ENCODE data around the gene PODN. TPM values are rescaled to one million over a fixed set of nuclear protein-coding genes. Genes with fewer than 3 reads are reported as not detected.

The PODN gene
- total RNA-seq, 3 donors from 2014 or later (not counting 1 experiment from before 2014, with no cell fraction given), result 8.8 to 13.2 (median 11.2) TPM

DNA sequence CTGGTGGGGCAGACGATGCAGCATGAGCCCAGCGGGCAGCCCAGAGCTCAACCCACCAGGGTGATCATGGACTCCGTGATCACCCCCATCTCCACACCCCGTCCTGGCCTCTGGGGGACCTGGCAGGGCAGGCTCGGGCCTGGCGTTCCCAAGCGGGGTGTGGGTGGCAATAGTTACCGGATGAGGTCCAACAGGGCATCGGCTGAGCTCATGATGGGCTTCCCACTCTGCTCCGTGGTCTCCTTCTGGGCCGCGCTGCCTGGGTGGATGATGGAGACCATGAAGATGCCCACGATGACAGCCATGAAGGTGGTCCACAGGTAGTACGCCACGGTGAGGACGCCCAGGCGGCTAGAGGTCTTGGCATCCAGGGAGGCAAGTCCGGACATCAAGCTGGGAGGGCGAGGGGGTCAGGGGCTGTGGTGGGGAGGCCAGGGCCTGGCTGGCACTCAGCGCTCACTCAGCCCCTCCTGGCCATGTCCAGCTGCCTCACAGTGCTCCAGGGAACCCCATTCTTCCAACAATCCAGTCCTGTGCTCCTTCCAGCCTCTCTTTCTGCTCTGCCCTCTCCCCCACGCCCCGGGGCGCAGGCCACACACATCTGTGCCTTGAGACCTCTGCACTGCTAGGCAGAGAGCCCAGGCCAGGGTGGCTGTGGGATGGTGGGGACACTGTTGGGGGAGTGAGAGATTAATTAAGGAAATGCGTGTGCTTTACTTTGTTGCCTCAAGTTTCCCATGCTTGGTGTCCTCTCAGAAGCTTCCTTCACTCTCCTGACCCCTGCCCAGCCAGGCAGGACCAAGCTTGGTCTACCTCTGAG, 52.8 kb downstream of the PODN start:
- Histone ChIP-seq H3K4me3 (ENCODE audit: low read length) (no peak overlapping the region), H3K27ac (ENCODE audit: low read length) (no peak overlapping the region), H3K36me3 (ENCODE audit: control insufficient read depth, insufficient read depth, low read length) (no peaks in the 10 kb centered on the region), H3K9me3 (ENCODE audit: control insufficient read depth, insufficient read depth, low read length) (no peaks in the 10 kb centered on the region), H3K4me1 (ENCODE audit: control insufficient read depth, insufficient read depth, low read length) (peaks cover 15% of the 10 kb centered on the region), H3K27me3 (ENCODE audit: control insufficient read depth, insufficient read depth, low read length) (no peaks in the 10 kb centered on the region)
- Mint-ChIP-seq H3K27ac (no peak overlapping the region), H3K27me3 (ENCODE audit: low read depth in 2 of 2) (no peaks in the 10 kb centered on the region), H3K4me1 (peaks cover 0 to 20% of the 10 kb centered on the region in 2 donors), H3K9me3 (no peaks in the 10 kb centered on the region), H3K36me3 (no peaks in the 10 kb centered on the region), H3K4me3 (no peak overlapping the region)
- intact Hi-C loops (cut with micrococcal nuclease), result no loop called here
- 88% methylated on average over 24 of the region's 24 CpGs for WGBS (ENCODE audit: insufficient coverage)
- DNase-seq (no peak), ATAC-seq (no peak)
- TF ChIP-seq, protein P1, sequence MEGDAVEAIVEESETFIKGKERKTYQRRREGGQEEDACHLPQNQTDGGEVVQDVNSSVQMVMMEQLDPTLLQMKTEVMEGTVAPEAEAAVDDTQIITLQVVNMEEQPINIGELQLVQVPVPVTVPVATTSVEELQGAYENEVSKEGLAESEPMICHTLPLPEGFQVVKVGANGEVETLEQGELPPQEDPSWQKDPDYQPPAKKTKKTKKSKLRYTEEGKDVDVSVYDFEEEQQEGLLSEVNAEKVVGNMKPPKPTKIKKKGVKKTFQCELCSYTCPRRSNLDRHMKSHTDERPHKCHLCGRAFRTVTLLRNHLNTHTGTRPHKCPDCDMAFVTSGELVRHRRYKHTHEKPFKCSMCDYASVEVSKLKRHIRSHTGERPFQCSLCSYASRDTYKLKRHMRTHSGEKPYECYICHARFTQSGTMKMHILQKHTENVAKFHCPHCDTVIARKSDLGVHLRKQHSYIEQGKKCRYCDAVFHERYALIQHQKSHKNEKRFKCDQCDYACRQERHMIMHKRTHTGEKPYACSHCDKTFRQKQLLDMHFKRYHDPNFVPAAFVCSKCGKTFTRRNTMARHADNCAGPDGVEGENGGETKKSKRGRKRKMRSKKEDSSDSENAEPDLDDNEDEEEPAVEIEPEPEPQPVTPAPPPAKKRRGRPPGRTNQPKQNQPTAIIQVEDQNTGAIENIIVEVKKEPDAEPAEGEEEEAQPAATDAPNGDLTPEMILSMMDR (IDR thresholded peaks at IDR 0.05), result no peak

DNA sequence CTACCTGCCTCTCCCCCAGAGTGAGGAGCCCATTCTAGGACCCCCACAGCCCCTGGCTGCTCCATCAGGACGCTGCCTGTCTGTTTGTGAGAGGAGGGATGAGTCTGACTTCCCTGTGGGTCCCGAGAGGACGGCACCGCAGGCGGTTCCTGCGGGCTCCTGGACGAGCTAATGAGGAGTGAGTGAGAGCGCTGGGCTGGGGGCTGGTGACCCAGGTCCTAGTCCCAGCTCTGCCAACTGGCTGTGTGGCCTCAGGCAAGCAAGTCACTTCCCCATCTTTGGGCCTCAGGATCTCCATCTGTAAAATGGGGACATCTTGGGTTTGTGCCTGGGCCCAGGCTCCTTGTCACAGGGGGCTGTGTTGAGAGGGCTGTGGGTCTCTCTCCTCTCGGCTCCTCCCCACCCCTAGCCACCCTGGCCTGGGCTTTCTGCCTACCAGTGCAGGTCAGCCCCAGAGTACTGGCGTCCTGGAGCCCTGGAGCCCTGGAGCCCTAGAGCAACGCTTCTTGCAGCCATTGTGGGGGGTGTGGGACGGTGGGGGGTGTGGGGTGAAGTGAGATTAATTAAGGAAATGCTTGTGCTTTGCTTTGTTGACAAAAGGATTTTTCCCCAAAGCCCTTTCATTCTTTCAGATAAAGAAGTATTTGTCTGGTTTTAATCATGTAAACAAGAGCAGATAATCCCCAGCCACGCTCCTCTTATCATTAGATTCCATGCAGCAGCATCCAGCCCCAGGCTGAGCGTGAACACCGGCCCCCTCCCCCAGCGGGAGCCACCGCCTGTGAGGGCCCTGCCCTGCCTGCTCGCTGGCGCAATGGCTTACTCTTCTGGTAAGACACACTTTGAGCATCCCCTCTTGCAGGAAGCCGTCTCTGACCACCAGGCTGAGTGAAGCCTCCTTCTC, 53.6 kb downstream of the PODN start:
- Histone ChIP-seq H3K27ac (ENCODE audit: low read length) (no peak overlapping the region), H3K9me3 (ENCODE audit: control insufficient read depth, insufficient read depth, low read length) (no peaks in the 10 kb centered on the region), H3K36me3 (ENCODE audit: control insufficient read depth, insufficient read depth, low read length) (no peaks in the 10 kb centered on the region), H3K4me3 (ENCODE audit: low read length) (no peak overlapping the region), H3K4me1 (ENCODE audit: control insufficient read depth, insufficient read depth, low read length) (peaks cover 7% of the 10 kb centered on the region), H3K27me3 (ENCODE audit: control insufficient read depth, insufficient read depth, low read length) (no peaks in the 10 kb centered on the region)
- H3K27ac Mint-ChIP-seq, result no peak overlapping the region
- TF ChIP-seq, protein P1 (IDR thresholded peaks at IDR 0.05), result no peak
- peaks cover 0 to 15% of the 10 kb centered on the region in 2 donors for H3K4me1 Mint-ChIP-seq
- H3K36me3 Mint-ChIP-seq, result no peaks in the 10 kb centered on the region
- H3K27me3 Mint-ChIP-seq (ENCODE audit: low read depth in 2 of 2), result no peaks in the 10 kb centered on the region
- no peaks in the 10 kb centered on the region for H3K9me3 Mint-ChIP-seq
- intact Hi-C loops (cut with micrococcal nuclease), result no loop called here
- 83% methylated on average over 19 of the region's 20 CpGs for WGBS (ENCODE audit: insufficient coverage)
- ATAC-seq (no peak), DNase-seq (no peak)
- no peak overlapping the region for H3K4me3 Mint-ChIP-seq

DNA sequence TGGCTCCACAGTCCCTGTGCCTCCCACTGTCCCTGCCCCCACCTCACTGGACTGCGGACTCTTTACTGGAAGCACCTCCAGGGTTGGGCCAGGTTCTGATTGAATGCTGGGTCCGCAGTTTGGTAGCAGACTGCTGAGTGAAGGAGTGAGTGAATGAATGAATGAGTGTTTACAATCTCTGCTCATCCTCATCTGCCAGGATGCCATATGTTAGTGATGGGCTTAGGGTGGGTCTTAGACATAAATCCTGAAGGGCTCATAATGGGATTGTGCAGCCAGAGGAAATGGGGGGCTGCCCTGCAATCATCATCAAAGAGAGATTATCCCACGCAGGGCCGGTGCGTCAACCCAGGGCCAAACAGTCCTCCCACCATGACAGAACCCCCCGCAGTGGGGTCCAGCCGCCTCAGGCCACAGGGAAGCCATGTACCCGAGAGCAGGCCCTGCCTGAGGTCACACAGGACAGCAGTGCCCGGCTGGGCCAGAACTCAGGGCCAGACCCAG, 54.3 kb downstream of the PODN start:
- H3K27ac ChIP-seq (ENCODE audit: low read length), result no peak overlapping the region
- no peaks in the 10 kb centered on the region for H3K27me3 Mint-ChIP-seq (ENCODE audit: low read depth in 2 of 2)
- no peaks in the 10 kb centered on the region for H3K27me3 ChIP-seq (ENCODE audit: control insufficient read depth, insufficient read depth, low read length)
- peaks cover 1% of the 10 kb centered on the region for H3K4me1 ChIP-seq (ENCODE audit: control insufficient read depth, insufficient read depth, low read length)
- ATAC-seq (no peak), DNase-seq (no peak)
- H3K4me1 Mint-ChIP-seq, result peaks cover 0 to 8% of the 10 kb centered on the region in 2 donors
- TF ChIP-seq, protein P1 (IDR thresholded peaks at IDR 0.05), result no peak
- intact Hi-C loops (cut with micrococcal nuclease), result no loop called here
- H3K9me3 Mint-ChIP-seq, result no peaks in the 10 kb centered on the region
- no peak overlapping the region for H3K4me3 ChIP-seq (ENCODE audit: low read length)
- 79% methylated on average over 8 of the region's 9 CpGs for WGBS (ENCODE audit: insufficient coverage)
- no peak overlapping the region for H3K27ac Mint-ChIP-seq
- no peaks in the 10 kb centered on the region for H3K36me3 Mint-ChIP-seq
- no peaks in the 10 kb centered on the region for H3K9me3 ChIP-seq (ENCODE audit: control insufficient read depth, insufficient read depth, low read length)
- H3K4me3 Mint-ChIP-seq, result no peak overlapping the region
- no peaks in the 10 kb centered on the region for H3K36me3 ChIP-seq (ENCODE audit: control insufficient read depth, insufficient read depth, low read length)

All from natural killer cell (primary cell).